ENCODE measurements around the gene MRPL55.

Gene MRPL55

GRCh38 chr1:228064296-228064695 lies 44.8 kb downstream of the MRPL55 start:
- H3K4me3 ChIP-seq (ENCODE audit: low read depth, low read length): no peak overlapping the region
- no peak for DNase-seq (ENCODE audit: low read depth)
- no peak for TF ChIP-seq CTCF (IDR thresholded peaks at IDR 0.05; ENCODE audit: insufficient read depth, low read depth, low read length, missing control alignments)

- DNase-seq (ENCODE audit: low read depth): no peak
- no peak for TF ChIP-seq CTCF (IDR thresholded peaks at IDR 0.05; ENCODE audit: insufficient read depth, low read depth, low read length, missing control alignments)
Measured at GRCh38 chr1:228063251-228064191, 45.6 kb downstream of the MRPL55 start.

GRCh38 chr1:228062812-228063211 lies 46.3 kb downstream of the MRPL55 start:
- no peak for TF ChIP-seq CTCF (IDR thresholded peaks at IDR 0.05; ENCODE audit: insufficient read depth, low read depth, low read length, missing control alignments)
- DNase-seq (ENCODE audit: low read depth): no peak
- no peak overlapping the region for H3K4me3 ChIP-seq (ENCODE audit: low read depth, low read length)

More at GRCh38 chr1:228063251-228064191, 45.6 kb downstream of the MRPL55 start:
- H3K4me3 ChIP-seq (ENCODE audit: low read depth, low read length): no peak overlapping the region

GRCh38 chr1:228062085-228062791 lies 46.9 kb downstream of the MRPL55 start:
- DNase-seq (ENCODE audit: low read depth): no peak
- no peak for TF ChIP-seq CTCF (IDR thresholded peaks at IDR 0.05; ENCODE audit: insufficient read depth, low read depth, low read length, missing control alignments)
- H3K4me3 ChIP-seq (ENCODE audit: low read depth, low read length): no peak overlapping the region

GRCh38 chr1:228061411-228062084 lies 47.6 kb downstream of the MRPL55 start:
- H3K4me3 ChIP-seq (ENCODE audit: low read depth, low read length): no peak overlapping the region
- no peak for TF ChIP-seq CTCF (IDR thresholded peaks at IDR 0.05; ENCODE audit: insufficient read depth, low read depth, low read length, missing control alignments)
- no peak for DNase-seq (ENCODE audit: low read depth)

- no peak overlapping the region for H3K4me3 ChIP-seq (ENCODE audit: low read depth, low read length)
- DNase-seq (ENCODE audit: low read depth): no peak
Measured at GRCh38 chr1:228060458-228061190, 48.5 kb downstream of the MRPL55 start.

More at GRCh38 chr1:228060458-228061190, 48.5 kb downstream of the MRPL55 start:
- TF ChIP-seq CTCF (IDR thresholded peaks at IDR 0.05; ENCODE audit: insufficient read depth, low read depth, low read length, missing control alignments): no peak

All from GM12865 (cell line).